Measurements from ENCODE around the gene GTF2IRD1. TPM values are rescaled to one million over a fixed set of nuclear protein-coding genes. Genes with fewer than 3 reads are reported as not detected.

GTF2IRD1 gene
- total RNA-seq, 1 experiment from 2014 or later, result 54.0 TPM

GRCh38 chr7:74522281-74522905 is 68.7 kb downstream of the GTF2IRD1 start:
- H3K27ac ChIP-seq (ENCODE audit: low read length), result no peak overlapping the region
- no peaks in the 10 kb centered on the region for H3K9me3 ChIP-seq (ENCODE audit: control insufficient read depth, insufficient read depth, low read depth, low read length)
- no TSS peak for BruUV-seq (replicated peaks)
- TF ChIP-seq SIN3A (IDR thresholded peaks at IDR 0.05; ENCODE audit: borderline replicate concordance, insufficient read depth, low read depth, low read length) (no peak), POLR2AphosphoS5 (IDR thresholded peaks at IDR 0.05; ENCODE audit: low read depth, low read length) (no peak), REST (IDR thresholded peaks at IDR 0.05; ENCODE audit: insufficient read depth in 1 of 2, low read depth in 2 of 2, low read length in 1 of 2) (no peak), CTCF (IDR thresholded peaks at IDR 0.05) (no peak), TCF7L2 (IDR thresholded peaks at IDR 0.05; ENCODE audit: low read depth, low read length) (no peak)
- POLR2A ChIA-PET, result no interaction called here
- no peak overlapping the region for H3K4me3 ChIP-seq (ENCODE audit: low read depth in 2 of 2, low read length in 2 of 2)
- no peak for ATAC-seq
- intact Hi-C loops (cut with micrococcal nuclease; ENCODE audit: unreplicated experiment), result no loop called here
- no peak for DNase-seq (ENCODE audit: low read depth, low spot score)
- no peaks in the 10 kb centered on the region for H3K4me1 ChIP-seq (ENCODE audit: control insufficient read depth, insufficient read depth, low read length)
- no peaks in the 10 kb centered on the region for H3K36me3 ChIP-seq (ENCODE audit: control insufficient read depth, insufficient read depth, low read length)
- CTCF ChIA-PET, result no interaction called here
- in situ Hi-C loops (cut with HindIII; ENCODE audit: low pct_unique_long_range_greater_than_20kb, low sequenced_read_pairs), result no loop called here
- H3K27me3 ChIP-seq (ENCODE audit: control insufficient read depth, insufficient read depth, low read length), result no peaks in the 10 kb centered on the region

- Histone ChIP-seq H3K27ac (ENCODE audit: low read length) (no peak overlapping the region), H3K36me3 (ENCODE audit: control insufficient read depth, insufficient read depth, low read length) (no peaks in the 10 kb centered on the region), H3K4me1 (ENCODE audit: control insufficient read depth, insufficient read depth, low read length) (no peaks in the 10 kb centered on the region), H3K9me3 (ENCODE audit: control insufficient read depth, insufficient read depth, low read depth, low read length) (no peaks in the 10 kb centered on the region), H3K27me3 (ENCODE audit: control insufficient read depth, insufficient read depth, low read length) (no peaks in the 10 kb centered on the region), H3K4me3 (ENCODE audit: low read depth in 2 of 2, low read length in 2 of 2) (no peak overlapping the region)
- in situ Hi-C loops (cut with HindIII; ENCODE audit: low pct_unique_long_range_greater_than_20kb, low sequenced_read_pairs), result no loop called here
- intact Hi-C loops (cut with micrococcal nuclease; ENCODE audit: unreplicated experiment), result no loop called here
- no TSS peak for BruUV-seq (replicated peaks)
- POLR2A ChIA-PET, result no interaction called here
- CTCF ChIA-PET, result interaction anchor here (0.6 kb wide), 1 partner anchor 96 kb away, joined by 3 read pairs; no protein-coding TSS in a partner anchor
- TF ChIP-seq POLR2AphosphoS5 (IDR thresholded peaks at IDR 0.05; ENCODE audit: low read depth, low read length) (no peak), CTCF (IDR thresholded peaks at IDR 0.05) (no peak), TCF7L2 (IDR thresholded peaks at IDR 0.05; ENCODE audit: low read depth, low read length) (no peak), REST (IDR thresholded peaks at IDR 0.05; ENCODE audit: insufficient read depth in 1 of 2, low read depth in 2 of 2, low read length in 1 of 2) (no peak), SIN3A (IDR thresholded peaks at IDR 0.05; ENCODE audit: borderline replicate concordance, insufficient read depth, low read depth, low read length) (no peak)
- DNase-seq (ENCODE audit: low read depth, low spot score), result no peak
- no peak for ATAC-seq
Measured at GRCh38 chr7:74523015-74523414, 69.3 kb downstream of the GTF2IRD1 start.
